NT2/D1 (cell line): ENCODE data around the gene PIRT.

Experiments
- SUZ12 ChIP-seq: IDR thresholded peaks from 2 replicates; pipeline ENCODE4 v1.6.1; 2011; ENCODE audit not compliant: insufficient read length, insufficient read depth; ENCODE audit errors: extremely low read depth
- YY1 ChIP-seq: IDR thresholded peaks from 2 replicates; pipeline ENCODE4 v1.6.1; 2011; ENCODE audit not compliant: insufficient read length, insufficient read depth
- ZNF274 ChIP-seq: IDR thresholded peaks from 2 replicates; pipeline ENCODE4 v1.6.1; 2011; ENCODE audit warnings: mild to moderate bottlenecking, low read depth, low read length

GRCh38 chr17:10773391-10773790 is 64.5 kb downstream of the PIRT start:
- no peak for TF ChIP-seq ZNF274
- no peak for TF ChIP-seq SUZ12
- no peak for TF ChIP-seq YY1
